Inferior parietal cortex (tissue), 1 donor: Measurements from ENCODE around the gene OPHN1.
"Not testable (repeated sequence)": the region's sequence is repeated elsewhere in the genome, so short reads cannot be mapped to it uniquely, and the experiment has no call there.

Experiments used
- DNase-seq: peaks from one replicate; pipeline ENCODE4 v3.0.0-alpha.2; 2016; ENCODE audit errors: extremely low spot score

The OPHN1 gene

GRCh38 chrX:68355629-68355920 lies 77.7 kb downstream of the OPHN1 start:
- no peak for DNase-seq

GRCh38 chrX:68354879-68355628 lies 78.2 kb downstream of the OPHN1 start:
- DNase-seq = no peak

DNA sequence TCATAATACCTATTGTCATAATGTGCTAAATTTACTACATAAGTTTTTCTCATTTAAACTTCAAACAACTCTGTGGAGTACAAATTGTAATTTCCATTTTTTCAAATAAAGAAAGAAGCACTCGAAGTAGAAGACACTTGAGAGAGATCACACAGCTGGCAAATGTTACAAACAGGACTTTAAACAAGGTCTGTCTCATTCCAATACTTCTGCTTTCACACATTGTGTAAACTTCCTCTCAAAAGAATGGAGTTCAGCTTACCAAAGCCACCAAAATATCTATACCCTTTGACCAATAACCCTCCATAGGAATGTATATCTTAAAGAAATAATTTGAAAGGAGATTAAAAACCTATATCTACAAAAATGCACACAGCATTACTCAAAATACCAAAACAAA lies 88.3 kb downstream of the OPHN1 start:
- DNase-seq = no peak

GRCh38 chrX:68343551-68343950 lies 89.7 kb downstream of the OPHN1 start:
- no peak for DNase-seq

GRCh38 chrX:68332201-68332731 lies 101.0 kb downstream of the OPHN1 start:
- DNase-seq = peak; percentile 9

GRCh38 chrX:68326841-68327240 lies 106.5 kb downstream of the OPHN1 start:
- DNase-seq = not testable (repeated sequence)

GRCh38 chrX:68307769-68308168 lies 125.5 kb downstream of the OPHN1 start:
- DNase-seq = no peak

GRCh38 chrX:68304602-68305001 lies 128.7 kb downstream of the OPHN1 start:
- no peak for DNase-seq

DNA sequence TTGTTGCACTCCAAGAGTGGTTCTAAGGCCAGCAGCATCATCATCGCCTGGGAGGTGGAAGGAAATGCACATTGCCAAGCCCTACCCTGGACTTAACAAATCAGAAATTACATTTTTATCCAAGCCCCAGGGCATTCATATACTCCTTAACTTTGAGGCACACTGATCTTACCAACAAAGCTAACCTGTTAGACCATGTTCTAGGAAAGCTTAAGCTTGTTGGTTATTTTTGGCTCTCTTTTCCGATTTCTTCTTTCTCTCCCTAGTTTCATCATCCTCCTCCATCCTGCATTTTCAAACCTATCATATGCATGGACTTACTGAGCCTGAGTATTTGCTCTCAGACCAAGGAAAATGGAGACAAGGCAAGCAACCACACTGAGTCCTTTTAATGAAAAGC lies 133.4 kb downstream of the OPHN1 start:
- DNase-seq = no peak

- no peak for DNase-seq
Measured at GRCh38 chrX:68292471-68292870, 140.8 kb downstream of the OPHN1 start.

GRCh38 chrX:68288127-68288526 lies 145.2 kb downstream of the OPHN1 start:
- DNase-seq = no peak

GRCh38 chrX:68287419-68287818 lies 145.9 kb downstream of the OPHN1 start:
- DNase-seq = no peak

DNA sequence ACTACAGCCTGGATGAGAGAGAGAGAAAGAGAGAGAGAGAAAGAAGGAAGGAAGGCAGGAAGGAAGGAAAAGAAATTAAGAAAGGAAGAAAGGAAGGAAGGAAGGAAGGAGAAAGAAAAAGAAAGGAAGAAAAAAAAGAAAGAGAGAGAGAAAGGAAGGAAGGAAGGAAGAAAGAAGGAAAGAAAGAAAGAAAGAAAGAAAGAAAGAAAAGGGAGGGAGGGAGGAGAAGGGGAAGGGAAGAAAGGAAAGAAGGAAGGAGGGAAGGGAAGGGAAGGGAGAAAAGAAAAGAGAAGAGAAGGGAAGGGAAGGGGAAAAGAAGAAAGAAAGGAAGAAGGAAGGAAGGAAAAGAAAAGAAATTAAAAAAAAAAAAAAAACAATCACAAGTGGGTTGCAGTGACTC lies 146.3 kb downstream of the OPHN1 start:
- no peak for DNase-seq

GRCh38 chrX:68286076-68286475 lies 147.2 kb downstream of the OPHN1 start:
- DNase-seq = no peak

DNA sequence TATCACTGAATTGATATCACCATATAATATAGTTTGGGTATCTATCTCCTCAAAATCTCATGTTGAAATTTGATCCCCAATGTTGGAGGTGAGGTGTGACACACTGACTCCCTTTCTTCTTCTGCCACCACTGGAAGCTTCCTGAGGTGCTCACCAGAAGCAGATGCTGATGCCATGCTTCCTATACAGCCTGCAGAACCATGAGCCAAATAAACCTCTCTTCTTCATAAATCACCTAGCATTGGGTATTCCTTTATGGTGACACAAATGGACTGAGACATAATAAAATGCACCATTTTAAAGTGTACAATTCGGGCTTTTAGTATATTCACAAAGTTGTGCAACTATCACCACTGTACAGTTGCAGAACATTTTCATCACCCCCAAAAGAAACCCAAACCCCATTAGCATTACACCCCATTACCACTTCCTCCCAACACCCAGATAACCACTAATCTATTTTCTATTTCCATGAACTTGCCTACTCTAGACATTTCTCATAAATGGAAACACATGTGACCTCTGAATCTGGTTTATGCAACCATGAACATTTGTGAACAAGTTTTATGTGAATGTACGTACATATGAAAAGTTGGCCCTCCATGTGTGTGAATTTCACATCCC lies 148.9 kb downstream of the OPHN1 start:
- DNase-seq = no peak

DNA sequence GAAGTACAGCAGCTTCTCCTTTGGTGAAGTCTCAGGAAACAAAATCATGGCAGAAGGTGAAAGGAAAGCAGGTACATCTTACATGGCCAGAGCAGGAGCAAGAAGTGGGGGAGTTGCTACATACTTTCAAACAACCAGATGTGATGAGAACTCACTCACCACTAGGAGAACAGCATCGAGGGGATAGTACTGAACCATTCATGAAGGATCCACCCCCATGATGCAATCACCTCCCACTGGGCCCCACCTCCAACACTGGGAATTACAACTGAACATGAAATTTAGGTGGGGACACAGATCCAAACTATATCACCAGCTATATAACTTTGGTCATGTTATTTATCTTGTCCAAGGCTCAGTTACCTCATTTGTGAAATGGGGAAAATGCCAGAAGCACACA lies 159.4 kb downstream of the OPHN1 start:
- DNase-seq = no peak

DNA sequence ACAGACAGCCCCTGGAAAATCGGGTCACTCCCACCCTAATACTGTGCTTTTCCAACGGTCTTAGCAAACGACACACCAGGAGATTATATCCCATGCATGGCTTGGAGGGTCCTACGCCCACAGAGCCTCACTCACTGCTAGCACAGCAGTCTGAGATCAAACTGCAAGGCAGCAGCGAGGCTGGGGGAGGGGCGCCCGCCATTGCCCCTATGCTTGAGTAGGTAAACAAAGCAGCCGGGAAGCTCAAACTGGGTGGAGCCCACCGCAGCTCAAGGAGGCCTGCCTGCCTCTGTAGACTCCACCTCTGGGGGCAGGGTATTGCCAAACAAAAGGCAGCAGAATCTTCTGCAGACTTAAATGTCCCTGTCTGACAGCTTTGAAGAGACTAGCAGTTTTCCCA lies 168.5 kb downstream of the OPHN1 start:
- not testable (repeated sequence) for DNase-seq

DNA sequence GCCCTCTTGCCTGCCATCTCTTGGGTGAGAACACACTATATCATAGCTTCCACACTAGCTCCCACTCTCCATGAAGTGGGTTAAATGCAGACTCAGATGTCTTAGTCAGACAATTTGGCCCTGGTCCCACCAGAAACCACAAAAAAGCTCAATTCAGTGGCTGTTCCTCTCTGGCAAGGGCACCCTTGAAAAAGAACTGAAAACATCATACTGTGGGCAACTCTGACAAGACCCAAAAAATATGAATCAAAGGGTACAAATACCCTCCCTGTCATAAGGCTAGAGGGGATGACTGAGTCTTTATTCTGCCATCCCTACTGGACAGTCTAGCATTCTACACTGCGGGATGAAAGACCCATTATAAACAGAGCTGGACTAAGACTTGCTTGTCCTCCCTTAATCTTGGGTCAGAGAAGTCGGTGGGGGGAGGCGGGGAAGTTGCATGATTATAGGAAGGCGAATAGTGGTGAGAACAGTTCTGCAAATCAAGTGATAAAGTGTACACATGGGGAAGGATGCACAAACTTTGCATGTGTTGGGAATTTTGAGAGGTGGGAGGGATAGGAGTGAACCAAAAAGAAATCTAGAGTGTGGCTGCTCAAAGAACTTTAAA lies 172.1 kb downstream of the OPHN1 start:
- DNase-seq = peak; percentile 27

- no peak for DNase-seq
Measured at GRCh38 chrX:68256990-68257389, 176.3 kb downstream of the OPHN1 start.

GRCh38 chrX:68254738-68255645 lies 178.3 kb downstream of the OPHN1 start:
- no peak for DNase-seq

- DNase-seq = no peak
Measured at GRCh38 chrX:68252664-68253063, 180.6 kb downstream of the OPHN1 start.

DNA sequence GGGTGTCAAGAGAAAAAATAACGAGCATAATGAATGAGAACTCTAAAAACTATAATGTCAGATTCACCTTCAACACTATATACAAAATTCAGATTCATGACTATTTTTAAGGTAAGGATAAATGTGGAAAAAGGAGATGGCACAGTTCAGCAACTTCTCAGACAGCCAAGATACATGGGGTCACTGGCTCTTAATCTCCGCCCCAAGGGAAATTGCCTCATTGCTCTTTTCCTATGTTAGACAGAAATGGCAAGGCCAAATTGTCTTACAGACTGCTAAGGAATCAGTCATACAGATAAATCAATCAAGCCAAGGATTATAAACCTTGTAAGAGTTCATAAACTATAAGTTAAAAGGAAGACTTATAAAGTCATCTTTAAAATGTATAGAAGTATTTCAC lies 183.4 kb downstream of the OPHN1 start:
- DNase-seq = no peak
